NCI-H2171 (cell line): Measurements from ENCODE around the gene GPR62.
"Not testable (repeated sequence)": the region's sequence is repeated elsewhere in the genome, so short reads cannot be mapped to it uniquely, and the experiment has no call there.

Experiments used
- DNase-seq: peaks from one replicate; lab custom pipeline; 2025; lab: John Stamatoyannopoulos, UW

GPR62 gene

GRCh38 chr3:51955175-51955892 is at the start of gene GPR62:
TSS of gene GPR62 (plus strand) at chr3:51955381. CDS start at chr3:51955653, 272 bp downstream.
- DNase-seq = no peak

- no peak for DNase-seq
Measured at GRCh38 chr3:51908026-51908425, 47.2 kb upstream of the GPR62 start.

GRCh38 chr3:51916418-51916817 is 38.8 kb upstream of the GPR62 start:
- no peak for DNase-seq

- DNase-seq = no peak
Measured at GRCh38 chr3:51921081-51921578, 34.1 kb upstream of the GPR62 start.

GRCh38 chr3:51927061-51927977 is 27.9 kb upstream of the GPR62 start:
- DNase-seq = no peak

GRCh38 chr3:51928438-51928837 is 26.7 kb upstream of the GPR62 start:
- no peak for DNase-seq

- DNase-seq = not testable (repeated sequence)
Measured at GRCh38 chr3:51928981-51929380, 26.2 kb upstream of the GPR62 start.

GRCh38 chr3:51929420-51930003 is 25.7 kb upstream of the GPR62 start:
- DNase-seq = no peak

GRCh38 chr3:51930439-51930838 is 24.7 kb upstream of the GPR62 start:
- no peak for DNase-seq

GRCh38 chr3:51931756-51932155 is 23.4 kb upstream of the GPR62 start:
- DNase-seq = no peak

- no peak for DNase-seq
Measured at GRCh38 chr3:51932471-51933370, 22.5 kb upstream of the GPR62 start.

- DNase-seq = no peak
Measured at GRCh38 chr3:51933471-51934138, 21.6 kb upstream of the GPR62 start.

GRCh38 chr3:51934139-51934850 is 20.9 kb upstream of the GPR62 start:
- no peak for DNase-seq

GRCh38 chr3:51934991-51935885 is 19.9 kb upstream of the GPR62 start:
- DNase-seq = no peak

GRCh38 chr3:51935886-51936755 is 19.1 kb upstream of the GPR62 start:
- no peak for DNase-seq

- DNase-seq = no peak
Measured at GRCh38 chr3:51937014-51937413, 18.2 kb upstream of the GPR62 start.

- no peak for DNase-seq
Measured at GRCh38 chr3:51937611-51938450, 17.4 kb upstream of the GPR62 start.
